Osteoblast (primary cell): ENCODE results near the gene LRRTM1. TPM values are rescaled to one million over a fixed set of nuclear protein-coding genes. Genes with fewer than 3 reads are reported as not detected.

ENCODE experiments used
- DNase-seq: peaks from one replicate; pipeline ENCODE4 v3.0.0; 2011; ENCODE audit warnings: low spot score, mixed read lengths; ENCODE audit not compliant: insufficient read length; ENCODE audit errors: missing footprints
- H2AFZ ChIP-seq: 2 replicates; pipeline ENCODE4 v1.6.0; 2011; ENCODE audit warnings: mild to moderate bottlenecking, low read length
- H3K27ac ChIP-seq: 2 replicates; pipeline ENCODE4 v1.5.1; 2011; ENCODE audit warnings: mild to moderate bottlenecking, low read depth, low read length, moderate library complexity
- H3K27me3 ChIP-seq: 2 replicates; pipeline ENCODE4 v1.6.0; 2012; ENCODE audit warnings: mild to moderate bottlenecking, control low read depth, inconsistent platforms, low read length, moderate library complexity; ENCODE audit not compliant: insufficient read depth
- H3K36me3 ChIP-seq: 2 replicates; pipeline ENCODE4 v1.5.1; 2011; ENCODE audit warnings: mild to moderate bottlenecking, low read length, control low read depth, moderate library complexity; ENCODE audit not compliant: insufficient read depth
- H3K4me1 ChIP-seq: 2 replicates; pipeline ENCODE4 v1.5.1; 2011; ENCODE audit warnings: mild to moderate bottlenecking, low read length, control low read depth, moderate library complexity; ENCODE audit not compliant: insufficient read depth
- H3K4me2 ChIP-seq: 2 replicates; pipeline ENCODE4 v1.6.0; 2011; ENCODE audit warnings: mild to moderate bottlenecking, low read length; ENCODE audit not compliant: insufficient read depth
- H3K4me3 ChIP-seq: fragments of 200-600 bp; sonication (generic); 3 replicates; pipeline ENCODE4 v1.5.1; 2012; ENCODE audit warnings: mild to moderate bottlenecking, low read length, inconsistent platforms; ENCODE audit not compliant: insufficient read depth
- H3K79me2 ChIP-seq: 2 replicates; pipeline ENCODE4 v1.6.0; 2012; ENCODE audit warnings: mild to moderate bottlenecking, low read length, control low read depth, inconsistent platforms; ENCODE audit not compliant: insufficient read depth
- H3K9me3 ChIP-seq: 2 replicates; pipeline ENCODE4 v1.5.1; 2011; ENCODE audit warnings: low read depth, low read length, control low read depth
- H4K20me1 ChIP-seq: 2 replicates; pipeline ENCODE4 v1.6.0; 2012; ENCODE audit warnings: mild to moderate bottlenecking, low read length, control low read depth; ENCODE audit not compliant: insufficient read depth
- total RNA-seq: library from RNA; depleted of rRNA; stranded (reverse); fragments of >200 nt; gene quantifications from 2 replicates; pipeline ENCODE4 v1.2.3, GENCODE V29; 2012
- TF ChIP-seq, protein P1 (sequence below): IDR thresholded peaks from 2 replicates; pipeline ENCODE4 v1.5.1; 2011; ENCODE audit warnings: mild to moderate bottlenecking, low read depth, low read length, moderate library complexity; ENCODE audit errors: extremely low read depth

Gene LRRTM1
- total RNA-seq, 1 donor = not detected

GRCh38 chr2:80258341-80258740, 46.2 kb downstream of the LRRTM1 start:
- H2AFZ ChIP-seq = no peak overlapping the region
- no peaks in the 10 kb centered on the region for H3K27me3 ChIP-seq

GRCh38 chr2:80257450-80257849, 47.1 kb downstream of the LRRTM1 start:
- Histone ChIP-seq H2AFZ (no peak overlapping the region), H3K27me3 (no peaks in the 10 kb centered on the region), H3K4me2 (no peak overlapping the region), H3K79me2 (no peaks in the 10 kb centered on the region), H3K9me3 (no peaks in the 10 kb centered on the region), H3K36me3 (no peaks in the 10 kb centered on the region), H3K4me3 (no peak overlapping the region), H3K4me1 (no peaks in the 10 kb centered on the region), H4K20me1 (no peaks in the 10 kb centered on the region), H3K27ac (no peak overlapping the region)
- DNase-seq = no peak
- TF ChIP-seq, protein P1, sequence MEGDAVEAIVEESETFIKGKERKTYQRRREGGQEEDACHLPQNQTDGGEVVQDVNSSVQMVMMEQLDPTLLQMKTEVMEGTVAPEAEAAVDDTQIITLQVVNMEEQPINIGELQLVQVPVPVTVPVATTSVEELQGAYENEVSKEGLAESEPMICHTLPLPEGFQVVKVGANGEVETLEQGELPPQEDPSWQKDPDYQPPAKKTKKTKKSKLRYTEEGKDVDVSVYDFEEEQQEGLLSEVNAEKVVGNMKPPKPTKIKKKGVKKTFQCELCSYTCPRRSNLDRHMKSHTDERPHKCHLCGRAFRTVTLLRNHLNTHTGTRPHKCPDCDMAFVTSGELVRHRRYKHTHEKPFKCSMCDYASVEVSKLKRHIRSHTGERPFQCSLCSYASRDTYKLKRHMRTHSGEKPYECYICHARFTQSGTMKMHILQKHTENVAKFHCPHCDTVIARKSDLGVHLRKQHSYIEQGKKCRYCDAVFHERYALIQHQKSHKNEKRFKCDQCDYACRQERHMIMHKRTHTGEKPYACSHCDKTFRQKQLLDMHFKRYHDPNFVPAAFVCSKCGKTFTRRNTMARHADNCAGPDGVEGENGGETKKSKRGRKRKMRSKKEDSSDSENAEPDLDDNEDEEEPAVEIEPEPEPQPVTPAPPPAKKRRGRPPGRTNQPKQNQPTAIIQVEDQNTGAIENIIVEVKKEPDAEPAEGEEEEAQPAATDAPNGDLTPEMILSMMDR = no peak

More at GRCh38 chr2:80258341-80258740, 46.2 kb downstream of the LRRTM1 start:
- no peaks in the 10 kb centered on the region for H3K79me2 ChIP-seq
- H3K27ac ChIP-seq = no peak overlapping the region
- no peaks in the 10 kb centered on the region for H3K36me3 ChIP-seq
- H4K20me1 ChIP-seq = no peaks in the 10 kb centered on the region
- no peak overlapping the region for H3K4me3 ChIP-seq
- no peak overlapping the region for H3K4me2 ChIP-seq
- H3K4me1 ChIP-seq = no peaks in the 10 kb centered on the region
- no peak for DNase-seq
- H3K9me3 ChIP-seq = no peaks in the 10 kb centered on the region
- TF ChIP-seq, protein P1 = no peak

DNA sequence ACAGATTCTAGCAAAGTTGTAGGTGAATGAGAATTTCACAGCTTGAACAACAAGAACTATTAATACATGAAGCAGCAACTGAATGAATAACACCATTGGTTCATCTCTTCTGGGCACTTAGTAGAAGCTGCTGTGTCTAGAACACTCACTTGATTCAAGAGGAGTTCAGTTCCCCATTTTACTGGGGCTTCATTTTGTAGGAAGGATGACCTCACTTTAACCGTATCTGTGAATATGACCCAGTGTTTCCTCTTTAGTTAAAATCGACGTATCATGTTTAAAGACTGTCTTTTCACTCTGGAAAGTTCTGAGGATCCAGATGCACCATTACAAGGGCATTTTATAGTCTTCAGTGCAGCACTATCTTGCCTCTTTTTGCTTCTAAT, 47.8 kb downstream of the LRRTM1 start:
- H3K4me3 ChIP-seq = no peak overlapping the region
- H3K27me3 ChIP-seq = no peaks in the 10 kb centered on the region
- no peak for DNase-seq
- no peak overlapping the region for H2AFZ ChIP-seq
- no peaks in the 10 kb centered on the region for H3K79me2 ChIP-seq
- H3K27ac ChIP-seq = no peak overlapping the region
- TF ChIP-seq, protein P1 = no peak
- H4K20me1 ChIP-seq = no peaks in the 10 kb centered on the region
- no peaks in the 10 kb centered on the region for H3K9me3 ChIP-seq
- no peak overlapping the region for H3K4me2 ChIP-seq
- H3K36me3 ChIP-seq = no peaks in the 10 kb centered on the region
- H3K4me1 ChIP-seq = no peaks in the 10 kb centered on the region

DNA sequence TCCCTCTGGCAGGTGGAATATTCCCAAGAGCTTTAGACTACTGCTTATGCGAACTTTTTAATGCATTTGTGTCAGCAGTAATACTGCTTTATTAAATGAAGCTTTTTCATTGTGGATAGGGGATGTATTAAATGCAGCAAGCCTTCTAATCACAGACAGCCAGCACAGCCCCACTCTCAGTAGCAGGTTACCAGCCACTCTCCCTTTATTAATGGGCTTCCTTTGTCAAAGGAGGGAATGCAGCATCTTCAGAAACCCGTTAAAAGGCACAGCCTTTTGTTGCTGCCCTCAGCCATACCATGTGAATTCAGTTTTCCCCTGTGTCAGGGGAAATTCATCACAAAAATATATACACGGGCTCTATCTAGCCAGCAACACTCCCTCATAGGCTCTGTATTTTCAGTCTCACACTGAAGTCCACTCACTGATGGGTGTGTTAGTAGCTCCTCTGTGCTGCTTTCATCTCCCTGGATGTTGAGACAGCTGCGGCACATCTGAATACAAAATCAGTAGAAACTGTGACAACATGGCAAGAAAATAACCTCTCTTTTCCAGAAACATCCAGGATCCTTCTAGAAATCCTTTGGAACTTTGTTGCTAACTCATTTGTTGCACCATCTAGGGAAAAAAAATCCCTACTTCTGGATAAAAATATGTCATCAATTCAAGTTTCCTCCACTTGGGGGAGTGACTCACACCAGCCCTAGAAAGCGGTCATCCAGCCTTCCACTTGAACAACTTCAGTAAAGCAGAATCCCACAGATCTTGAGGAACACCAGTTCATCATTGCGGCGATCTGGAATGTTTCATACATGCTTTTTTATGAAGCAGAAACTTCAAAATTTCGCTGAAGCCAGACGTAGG, 48.4 kb downstream of the LRRTM1 start:
- Histone ChIP-seq H3K4me3 (no peak overlapping the region), H2AFZ (no peak overlapping the region), H3K36me3 (no peaks in the 10 kb centered on the region), H3K27ac (no peak overlapping the region), H3K27me3 (no peaks in the 10 kb centered on the region), H4K20me1 (no peaks in the 10 kb centered on the region), H3K9me3 (no peaks in the 10 kb centered on the region), H3K4me2 (no peak overlapping the region), H3K4me1 (no peaks in the 10 kb centered on the region), H3K79me2 (no peaks in the 10 kb centered on the region)
- TF ChIP-seq, protein P1 = no peak
- no peak for DNase-seq
